ENCODE results near the gene RNU5B-1.
"Not testable (repeated sequence)": the region's sequence is repeated elsewhere in the genome, so short reads cannot be mapped to it uniquely, and the experiment has no call there.

RNU5B-1 gene

GRCh38 chr15:65346856-65347598, 42.5 kb downstream of the RNU5B-1 start:
- DNase-seq = no peak

GRCh38 chr15:65347756-65348155, 43.3 kb downstream of the RNU5B-1 start:
- DNase-seq = not testable (repeated sequence)

GRCh38 chr15:65349338-65349737, 44.9 kb downstream of the RNU5B-1 start:
- no peak for DNase-seq

GRCh38 chr15:65351972-65352371, 47.5 kb downstream of the RNU5B-1 start:
- DNase-seq = not testable (repeated sequence)

All from bone marrow (tissue), 2 donors.